Adrenal gland (tissue), 12 donors: ENCODE data around the gene AP1S1. TPM values are rescaled to one million over a fixed set of nuclear protein-coding genes. Genes with fewer than 3 reads are reported as not detected.
"Not testable (repeated sequence)": the region's sequence is repeated elsewhere in the genome, so short reads cannot be mapped to it uniquely, and the experiment has no call there.

Experiments
- DNase-seq, 7 donors: peaks; one replicate each; pipeline ENCODE4 v3.0.0-alpha.2; 2019 to 2020
- H3K27ac ChIP-seq, 5 donors: fragments of 200-600 bp; sonication (generic) in 4 of 5; 1 replicate in 3 of 5; 2 replicates in 2 of 5; pipeline versions ENCODE4 v1.5.1 to v1.8.0; 2016 to 2020; ENCODE audit warnings: mild to moderate bottlenecking in 1 of 5
- H3K27me3 ChIP-seq: fragments of 200-600 bp; 2 replicates; pipeline ENCODE4 v1.8.0; 2021
- H3K36me3 ChIP-seq, 2 donors: fragments of 200-600 bp; replicated peaks in 1 of 2; 1 replicate in 1 of 2; 2 replicates in 1 of 2; pipeline versions ENCODE4 v1.5.1 to v1.8.0; 2018 to 2022
- H3K4me1 ChIP-seq, 2 donors: fragments of 200-600 bp; replicated peaks in 1 of 2; 1 replicate in 1 of 2; 2 replicates in 1 of 2; pipeline versions ENCODE4 v1.5.1 to v1.8.0; 2018 to 2021
- H3K4me3 ChIP-seq, 4 donors: fragments of 200-600 bp; sonication (generic) in 3 of 4; one replicate each; pipeline ENCODE4 v1.5.1; 2016 to 2018
- H3K9me3 ChIP-seq, 3 donors: fragments of 200-600 bp; sonication (generic) in 1 of 3; replicated peaks in 1 of 3; 1 replicate in 2 of 3; 2 replicates in 1 of 3; pipeline versions ENCODE4 v1.5.1 to v1.8.0; 2016 to 2021
- POLR2A ChIP-seq, 2 donors: fragments of 450-650 bp; IDR thresholded peaks; one replicate each; pipeline ENCODE4 v1.6.1; 2017; ENCODE audit warnings: antibody characterized with exemption in 2 of 2, mild to moderate bottlenecking in 2 of 2, moderate library complexity in 1 of 2
- WGBS, 4 donors: extraction: QIAGEN DNeasy Blood & Tissue Kit in 2 of 4; methylation state at CpG; one replicate each; pipeline versions ENCODE4 v1.1.5 to v1.1.7; 2013 to 2017; 5-methylcytosine and 5-hydroxymethylcytosine counted together
- intact Hi-C, 2 donors: fragments of 100-400 bp; cut with DNase I; formaldehyde crosslinking; loops; one replicate each; pipeline versions ENCODE4 v1.14.1 to v1.15.0; 2022 to 2023
- polyA plus RNA-seq, 3 donors: library from polyadenylated mRNA; stranded (reverse); fragments of 200-250 nt in 2 of 3; fragments of 350-450 nt in 1 of 3; fragmentation: Illumina TruSeq in 1 of 3; extraction: RNeasy Lipid Tissue Mini Kit (QIAGEN cat#74804) in 1 of 3; gene quantifications; one replicate each; pipeline ENCODE4 v1.2.3, GENCODE V29; 2013 to 2014
- total RNA-seq, 9 donors: library from RNA; depleted of rRNA in 4 of 9; stranded (reverse); fragments of >200 nt in 4 of 9; fragments of 120-200 nt in 1 of 9; fragmentation: NEBNext Ultra II Directional in 1 of 9; extraction: Animal tissue kit (Norgen Biotek cat#: 25700) in 1 of 9; gene quantifications; one replicate each; pipeline versions ENCODE4 v1.1.0 to v1.2.4, GENCODE V29; 2013 to 2023
- TF ChIP-seq, protein P1 (sequence below), 6 experiments: fragments of 450-650 bp in 4 of 6; fragments of 200-600 bp in 2 of 6; sonication (generic) in 1 of 6; IDR thresholded peaks; 1 replicate in 5 of 6; 2 replicates in 1 of 6; pipeline versions ENCODE4 v1.5.1 to v1.8.0; 2016 to 2021; ENCODE audit warnings: antibody characterized with exemption in 6 of 6, mild to moderate bottlenecking in 2 of 6, moderate library complexity in 1 of 6
- donor health status: healthy with polysubstance abuse.
- donor health status: Bipolar disorder and iron deficiency.
- donor health status: DM: yes; HTN: yes; CAD: no.
- donor health status: DM: no; HTN: no; CAD: no.
- donor health status: DM: no; HTN: no; CAD: no.
- donor health status: DM: yes; HTN: yes; CAD: no.

The AP1S1 gene
- total and polyA plus RNA-seq, 12 donors = 20.4 to 190 (median 39.0) TPM

DNA sequence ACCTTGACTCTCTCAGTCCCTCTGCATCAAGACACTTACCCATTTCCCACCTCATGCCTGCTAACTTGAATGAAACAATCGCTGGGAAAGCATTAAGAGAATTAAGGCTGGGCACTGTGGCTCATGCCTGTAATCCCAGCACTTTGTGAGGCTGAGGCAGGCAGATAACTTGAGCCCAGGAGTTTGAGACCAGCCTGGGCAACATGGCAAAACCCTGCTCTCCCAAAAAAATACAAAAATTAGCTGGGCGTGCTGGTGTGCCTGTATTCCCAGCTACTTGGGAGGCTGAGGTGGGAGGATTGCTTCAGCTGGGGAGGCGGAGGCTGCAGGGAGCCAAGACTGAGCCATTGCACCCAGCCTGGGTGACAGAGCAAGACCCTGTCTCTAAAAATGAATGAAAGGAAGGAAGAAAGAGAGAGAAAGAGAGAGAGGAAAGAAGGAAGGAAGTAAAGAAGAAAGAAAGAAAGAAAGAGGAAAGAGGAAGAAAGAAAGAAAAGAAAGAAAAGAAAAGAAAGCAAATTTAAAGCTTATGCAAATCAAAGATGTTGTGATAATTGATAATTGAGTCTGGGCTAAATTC, 26.7 kb upstream of the AP1S1 start:
- Histone ChIP-seq H3K4me3 (peak overlapping the region in 1 of 4 donors; percentile 47), H3K27ac (peak overlapping the region in 4 of 5 donors; percentile 3 to 86 (median 53)), H3K27me3 (no peaks in the 10 kb centered on the region), H3K4me1 (peaks cover 18 to 38% of the 10 kb centered on the region in 2 donors), H3K9me3 (no peaks in the 10 kb centered on the region), H3K36me3 (no peaks in the 10 kb centered on the region)
- DNase-seq = no peak
- TF ChIP-seq POLR2A (IDR thresholded peaks at IDR 0.05) = no peak
- TF ChIP-seq, protein P1, sequence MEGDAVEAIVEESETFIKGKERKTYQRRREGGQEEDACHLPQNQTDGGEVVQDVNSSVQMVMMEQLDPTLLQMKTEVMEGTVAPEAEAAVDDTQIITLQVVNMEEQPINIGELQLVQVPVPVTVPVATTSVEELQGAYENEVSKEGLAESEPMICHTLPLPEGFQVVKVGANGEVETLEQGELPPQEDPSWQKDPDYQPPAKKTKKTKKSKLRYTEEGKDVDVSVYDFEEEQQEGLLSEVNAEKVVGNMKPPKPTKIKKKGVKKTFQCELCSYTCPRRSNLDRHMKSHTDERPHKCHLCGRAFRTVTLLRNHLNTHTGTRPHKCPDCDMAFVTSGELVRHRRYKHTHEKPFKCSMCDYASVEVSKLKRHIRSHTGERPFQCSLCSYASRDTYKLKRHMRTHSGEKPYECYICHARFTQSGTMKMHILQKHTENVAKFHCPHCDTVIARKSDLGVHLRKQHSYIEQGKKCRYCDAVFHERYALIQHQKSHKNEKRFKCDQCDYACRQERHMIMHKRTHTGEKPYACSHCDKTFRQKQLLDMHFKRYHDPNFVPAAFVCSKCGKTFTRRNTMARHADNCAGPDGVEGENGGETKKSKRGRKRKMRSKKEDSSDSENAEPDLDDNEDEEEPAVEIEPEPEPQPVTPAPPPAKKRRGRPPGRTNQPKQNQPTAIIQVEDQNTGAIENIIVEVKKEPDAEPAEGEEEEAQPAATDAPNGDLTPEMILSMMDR (IDR thresholded peaks at IDR 0.05) = no peak
- intact Hi-C loops = no loop called here
- WGBS, 4 donors = 78 to 92% (median 84%) methylated on average over 3 of the region's 3 CpGs

DNA sequence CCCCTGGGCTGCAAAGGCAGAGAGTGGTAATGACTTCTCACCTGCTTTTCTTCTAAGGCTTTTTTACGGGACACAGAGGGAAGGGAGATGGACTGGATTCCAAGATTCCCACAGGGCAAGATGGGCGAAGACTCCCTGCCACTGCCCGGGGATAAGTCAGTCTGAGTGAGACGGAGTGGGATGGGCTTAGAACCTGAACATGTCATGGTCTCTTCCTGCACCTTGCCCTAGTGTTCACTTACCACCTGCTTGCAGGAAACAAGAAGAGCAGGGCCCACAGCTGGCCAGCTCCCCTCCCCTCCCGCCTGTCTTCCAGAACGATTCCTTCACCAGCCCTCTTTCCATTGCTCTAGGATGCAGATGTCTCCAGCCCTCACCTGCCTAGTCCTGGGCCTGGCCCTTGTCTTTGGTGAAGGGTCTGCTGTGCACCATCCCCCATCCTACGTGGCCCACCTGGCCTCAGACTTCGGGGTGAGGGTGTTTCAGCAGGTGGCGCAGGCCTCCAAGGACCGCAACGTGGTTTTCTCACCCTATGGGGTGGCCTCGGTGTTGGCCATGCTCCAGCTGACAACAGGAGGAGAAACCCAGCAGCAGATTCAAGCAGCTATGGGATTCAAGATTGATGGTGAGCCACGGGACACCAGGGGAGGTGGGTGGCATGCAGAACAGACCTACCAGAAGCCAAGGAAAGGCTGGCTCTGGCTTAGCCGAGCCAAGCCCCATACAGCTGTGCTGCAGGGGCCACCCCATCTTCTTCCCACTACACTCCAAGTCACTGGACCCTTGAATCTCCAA, 26.0 kb upstream of the AP1S1 start:
- WGBS, 4 donors = 85 to 90% (median 86%) methylated on average over 11 to 14 of the region's 14 CpGs
- peaks cover 12 to 31% of the 10 kb centered on the region in 2 donors for H3K4me1 ChIP-seq
- H3K27ac ChIP-seq = peak overlapping the region in 2 of 5 donors; percentile 29 to 82

DNA sequence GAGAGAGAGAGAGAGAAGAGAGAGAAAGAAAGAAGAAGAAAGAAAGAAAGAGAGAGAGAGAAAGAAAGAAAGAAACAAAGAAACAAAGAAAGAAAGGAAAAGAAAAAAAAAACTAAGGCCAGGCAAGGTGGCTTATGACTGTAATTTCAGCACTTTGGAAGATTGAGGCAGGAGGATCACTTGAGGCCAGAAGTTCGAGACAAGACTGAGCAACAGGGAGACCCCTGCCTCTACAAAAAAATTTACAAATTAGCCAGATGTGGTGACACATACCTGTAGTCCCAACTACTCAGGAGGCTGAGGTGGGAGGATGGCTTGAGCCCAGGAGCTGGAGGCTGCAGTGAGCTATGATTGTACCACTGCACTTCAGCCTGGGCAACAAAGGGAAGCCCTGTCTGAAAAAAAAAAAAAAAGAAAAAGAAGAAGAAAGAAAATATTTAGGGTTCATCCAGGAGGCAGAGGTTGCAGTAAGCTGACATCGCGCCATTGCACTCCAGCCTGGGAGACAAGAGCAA, 24.6 kb upstream of the AP1S1 start:
- 86 to 95% (median 87%) methylated on average over 3 of the region's 3 CpGs for WGBS, 4 donors
- Histone ChIP-seq H3K9me3 (no peaks in the 10 kb centered on the region), H3K4me1 (peaks cover 12 to 24% of the 10 kb centered on the region in 2 donors), H3K36me3 (no peaks in the 10 kb centered on the region), H3K4me3 (no peak overlapping the region), H3K27ac (no peak overlapping the region), H3K27me3 (no peaks in the 10 kb centered on the region)
- TF ChIP-seq, protein P1 (IDR thresholded peaks at IDR 0.05) = no peak
- no peak for TF ChIP-seq POLR2A (IDR thresholded peaks at IDR 0.05)
- intact Hi-C loops = loop anchor here (5.0 kb wide), 1 partner anchor 32 kb away; no protein-coding TSS in a partner anchor
- no peak for DNase-seq

More for the DNA sequence above, 26.0 kb upstream of the AP1S1 start:
- DNase-seq = no peak
- peak in 1 of 2 donors; percentile 12 for TF ChIP-seq POLR2A (IDR thresholded peaks at IDR 0.05)
- TF ChIP-seq, protein P1 (IDR thresholded peaks at IDR 0.05) = no peak
- Histone ChIP-seq H3K4me3 (peak overlapping the region in 1 of 4 donors; percentile 47), H3K9me3 (no peaks in the 10 kb centered on the region), H3K27me3 (no peaks in the 10 kb centered on the region), H3K36me3 (no peaks in the 10 kb centered on the region)
- intact Hi-C loops = no loop called here

DNA sequence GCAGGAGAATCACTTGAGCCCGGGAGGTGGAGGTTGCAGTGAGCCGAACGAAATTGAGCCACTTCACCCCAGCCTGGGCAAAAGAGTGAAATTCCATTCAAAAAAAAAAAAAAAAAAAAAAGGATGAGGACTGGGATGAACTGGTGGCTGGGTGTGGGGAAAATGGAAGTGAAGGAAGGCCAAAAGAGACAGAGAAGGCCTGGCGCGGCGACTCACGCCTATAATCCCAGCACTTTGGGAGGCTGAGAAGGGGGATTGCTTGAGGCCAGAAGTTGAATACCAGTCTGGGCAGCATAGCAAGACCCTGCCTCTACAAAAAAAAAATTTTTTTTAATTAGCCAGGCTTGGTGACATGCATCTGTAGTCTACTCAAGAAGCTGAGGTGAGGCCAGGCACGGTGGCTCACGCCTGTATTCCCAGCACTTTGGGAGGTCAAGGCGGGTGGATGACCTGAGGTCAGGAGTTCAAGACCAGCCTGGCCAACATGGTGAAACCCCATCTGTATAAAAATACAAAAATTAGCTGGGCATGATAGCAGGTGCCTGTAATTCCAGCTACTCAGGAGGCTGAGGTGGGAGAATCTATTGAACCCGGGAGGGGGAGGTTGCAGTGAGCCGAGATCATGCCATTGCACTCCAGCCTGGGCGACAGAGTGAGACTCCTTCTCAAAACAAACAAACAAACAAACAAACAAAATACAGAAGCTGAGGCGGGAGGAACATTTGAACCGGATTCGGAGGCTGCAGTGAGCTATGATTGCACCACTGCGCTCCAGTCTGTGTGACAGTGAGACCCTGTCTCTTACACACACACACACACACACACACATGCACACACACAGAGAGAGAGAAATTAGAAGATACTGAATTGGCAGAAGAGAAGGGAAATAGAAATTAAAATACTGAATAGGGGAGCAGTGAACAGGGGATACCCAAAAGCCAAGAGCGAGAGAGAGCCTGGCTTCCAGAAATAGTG, 21.4 kb upstream of the AP1S1 start:
- 84 to 98% (median 90%) methylated on average over 18 of the region's 18 CpGs for whole genome bisulfite sequencing, 4 donors
- not testable (repeated sequence) for H3K27me3 ChIP-seq, H3K4me1 ChIP-seq, DNase-seq, H3K4me3 ChIP-seq, H3K36me3 ChIP-seq, H3K9me3 ChIP-seq, H3K27ac ChIP-seq
- intact Hi-C loops = loop anchor here (5.0 kb wide), 1 partner anchor 36 kb away; no protein-coding TSS in a partner anchor
